Astrocyte of the cerebellum (primary cell): Measurements from ENCODE around the gene NKX1-2.

ENCODE experiments used
- DNase-seq: peaks from one replicate; pipeline ENCODE4 v3.0.0-alpha.2; 2011; ENCODE audit warnings: low read depth
- H3K4me3 ChIP-seq: 2 replicates; pipeline ENCODE4 v1.5.1; 2011; ENCODE audit warnings: mild to moderate bottlenecking, low read depth, low read length, moderate library complexity
- CTCF ChIP-seq: IDR thresholded peaks from 2 replicates; pipeline ENCODE4 v1.5.1; 2012; ENCODE audit warnings: low read length, low read depth, moderate library complexity, mild to moderate bottlenecking; ENCODE audit errors: missing control alignments
- in situ Hi-C: cut with HindIII; loops from 2 replicates; pipeline ENCODE4 v1.10.0; 2017; ENCODE audit warnings: low sequenced_read_pairs

Gene NKX1-2

GRCh38 chr10:124477614-124478363 is 28.0 kb upstream of the NKX1-2 start:
- no peak for DNase-seq
- no peak for TF ChIP-seq CTCF
- in situ Hi-C loops, result no loop called here
- H3K4me3 ChIP-seq, result no peak overlapping the region

- no peak for TF ChIP-seq CTCF
- no peak for DNase-seq
- in situ Hi-C loops, result no loop called here
- H3K4me3 ChIP-seq, result no peak overlapping the region
These were observed 26.3 kb upstream of the NKX1-2 start for GRCh38 chr10:124476043-124476725.

GRCh38 chr10:124474514-124475070 is 24.8 kb upstream of the NKX1-2 start:
- in situ Hi-C loops, result no loop called here
- H3K4me3 ChIP-seq, result no peak overlapping the region
- TF ChIP-seq CTCF, result no peak
- DNase-seq, result no peak

- no peak for TF ChIP-seq CTCF
- DNase-seq, result no peak
- no peak overlapping the region for H3K4me3 ChIP-seq
- in situ Hi-C loops, result no loop called here
These were observed 23.2 kb upstream of the NKX1-2 start for GRCh38 chr10:124473070-124473469.

- H3K4me3 ChIP-seq, result no peak overlapping the region
- in situ Hi-C loops, result no loop called here
- no peak for TF ChIP-seq CTCF
- DNase-seq, result no peak
These were observed 22.2 kb upstream of the NKX1-2 start for GRCh38 chr10:124472071-124472470.

GRCh38 chr10:124470544-124471434 is 21.0 kb upstream of the NKX1-2 start:
- TF ChIP-seq CTCF, result no peak
- DNase-seq, result no peak
- no peak overlapping the region for H3K4me3 ChIP-seq
- in situ Hi-C loops, result no loop called here
